Measurements from ENCODE around the gene MRLN. TPM values are rescaled to one million over a fixed set of nuclear protein-coding genes. Genes with fewer than 3 reads are reported as not detected.

Gene MRLN
- total and polyA plus RNA-seq, 5 experiments from 2014 or later: not detected

GRCh38 chr10:59688921-59689351 lies 64.3 kb downstream of the MRLN start:
- POLR2A ChIA-PET: no interaction called here
- Mint-ChIP-seq H3K27ac (no peak overlapping the region), H3K4me1 (peaks cover 0 to 5% (median 0%) of the 10 kb centered on the region in 4 donors), H3K9me3 (no peaks in the 10 kb centered on the region), H3K36me3 (no peaks in the 10 kb centered on the region), H3K4me3 (no peak overlapping the region), H3K27me3 (peaks cover 5 to 17% (median 7%) of the 10 kb centered on the region in 5 donors)
- ATAC-seq (no peak), DNase-seq (no peak)

- peaks cover 5 to 17% (median 7%) of the 10 kb centered on the region in 5 donors for H3K27me3 Mint-ChIP-seq
- no peak for DNase-seq
- peaks cover 0 to 5% (median 0%) of the 10 kb centered on the region in 4 donors for H3K4me1 Mint-ChIP-seq
- ATAC-seq: no peak
- POLR2A ChIA-PET: no interaction called here
- H3K9me3 Mint-ChIP-seq: no peaks in the 10 kb centered on the region
- H3K27ac Mint-ChIP-seq: no peak overlapping the region
- H3K4me3 Mint-ChIP-seq: no peak overlapping the region
- no peaks in the 10 kb centered on the region for H3K36me3 Mint-ChIP-seq
These were observed 65.6 kb downstream of the MRLN start for GRCh38 chr10:59687657-59688056.

Other genes with a start within 250 kb of the MRLN start
- not detected for gene SLC16A9, start 43.6 kb downstream of the MRLN start, total RNA-seq
- gene SLC16A9, start 43.6 kb downstream of the MRLN start, polyA plus RNA-seq: not detected
- gene CCDC6, start 153.1 kb upstream of the MRLN start, total RNA-seq: 10 to 100 TPM; 22.7 to 23.6 TPM
- gene CCDC6, start 153.1 kb upstream of the MRLN start, polyA plus RNA-seq: 1 to 10 TPM; 3.6 to 4.4 (median 4.2) TPM

Data from naive thymus-derived CD8-positive, alpha-beta T cell (primary cell).